ENCODE results near the gene SIVA1.
"Not testable (repeated sequence)": the region's sequence is repeated elsewhere in the genome, so short reads cannot be mapped to it uniquely, and the experiment has no call there.

Gene SIVA1

DNA sequence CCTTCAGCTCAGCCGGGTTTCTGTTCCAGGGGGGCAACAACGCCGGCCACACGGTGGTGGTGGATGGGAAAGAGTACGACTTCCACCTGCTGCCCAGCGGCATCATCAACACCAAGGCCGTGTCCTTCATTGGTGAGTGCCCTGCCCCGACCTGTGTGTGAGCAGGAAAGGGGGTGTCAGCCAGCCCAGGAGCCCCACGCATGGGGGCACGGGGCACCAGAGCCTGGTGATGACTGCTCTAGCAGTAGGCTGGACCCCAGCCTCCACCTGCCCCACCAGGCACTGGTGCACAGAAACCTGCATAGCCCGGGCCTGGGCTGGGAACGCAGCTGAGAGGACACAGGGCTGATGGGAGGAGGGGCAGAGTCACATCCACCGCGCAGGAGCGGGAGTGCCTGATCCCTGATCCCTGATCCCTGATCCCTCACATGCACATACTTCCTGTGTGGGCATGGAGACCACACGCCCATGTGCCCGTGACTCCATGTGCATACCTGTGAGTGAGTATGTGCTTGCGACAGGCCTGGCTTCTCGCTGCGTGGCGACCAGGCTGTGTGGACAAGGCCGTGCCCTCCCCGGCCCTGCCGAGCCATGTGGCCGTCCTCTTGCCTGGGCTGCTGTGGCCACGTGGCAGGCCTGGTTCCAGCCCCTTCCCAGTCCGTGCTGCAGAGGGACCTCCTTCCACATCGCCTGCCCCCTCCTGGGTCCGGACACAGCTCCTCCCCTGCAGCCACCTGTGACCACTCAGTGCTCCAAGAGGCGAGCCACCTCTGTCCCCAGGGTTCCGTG is 17.8 kb upstream of the SIVA1 start:
- DNase-seq (ENCODE audit: low read depth) = no peak

DNA sequence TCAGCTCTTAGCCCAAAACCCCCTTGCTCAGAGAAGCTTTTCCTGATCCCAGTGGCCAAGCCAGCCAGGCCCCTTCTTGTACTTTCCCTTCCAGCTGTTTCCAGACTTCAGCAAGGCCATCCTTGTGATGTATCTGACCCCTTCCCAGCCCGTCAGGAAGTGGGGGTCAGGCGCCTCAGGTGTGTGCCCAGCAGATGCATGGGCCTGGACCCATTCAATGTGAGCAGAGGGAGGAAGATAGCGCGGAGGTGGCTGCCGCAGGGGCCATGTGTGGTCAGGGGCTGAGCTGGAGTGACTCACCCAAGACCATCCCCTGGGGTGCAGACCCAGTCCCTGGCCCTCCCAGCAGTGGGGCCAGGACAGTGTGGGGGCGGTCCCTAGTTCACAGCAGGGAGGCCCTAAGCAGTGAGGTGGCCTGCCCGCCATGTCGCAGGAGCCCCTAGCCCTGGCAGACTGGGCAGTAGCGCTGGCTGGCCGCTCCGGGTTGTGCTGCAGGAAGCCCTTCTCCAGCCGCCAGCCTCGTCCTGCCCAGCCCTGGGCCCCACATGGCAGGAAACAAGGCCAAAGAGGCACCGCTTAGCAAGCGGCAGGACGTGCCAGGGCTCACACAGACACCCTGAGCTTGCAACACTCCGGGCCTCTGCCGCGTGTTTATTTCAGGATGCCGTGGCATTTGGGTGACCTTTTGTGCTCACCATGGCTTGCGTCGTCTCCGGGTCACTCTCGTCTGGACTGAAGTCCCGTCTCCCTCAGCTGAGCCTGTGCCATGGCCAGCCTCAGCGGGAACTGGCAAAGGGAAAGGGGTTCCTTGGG is 16.9 kb upstream of the SIVA1 start:
- DNase-seq (ENCODE audit: low read depth) = no peak

DNA sequence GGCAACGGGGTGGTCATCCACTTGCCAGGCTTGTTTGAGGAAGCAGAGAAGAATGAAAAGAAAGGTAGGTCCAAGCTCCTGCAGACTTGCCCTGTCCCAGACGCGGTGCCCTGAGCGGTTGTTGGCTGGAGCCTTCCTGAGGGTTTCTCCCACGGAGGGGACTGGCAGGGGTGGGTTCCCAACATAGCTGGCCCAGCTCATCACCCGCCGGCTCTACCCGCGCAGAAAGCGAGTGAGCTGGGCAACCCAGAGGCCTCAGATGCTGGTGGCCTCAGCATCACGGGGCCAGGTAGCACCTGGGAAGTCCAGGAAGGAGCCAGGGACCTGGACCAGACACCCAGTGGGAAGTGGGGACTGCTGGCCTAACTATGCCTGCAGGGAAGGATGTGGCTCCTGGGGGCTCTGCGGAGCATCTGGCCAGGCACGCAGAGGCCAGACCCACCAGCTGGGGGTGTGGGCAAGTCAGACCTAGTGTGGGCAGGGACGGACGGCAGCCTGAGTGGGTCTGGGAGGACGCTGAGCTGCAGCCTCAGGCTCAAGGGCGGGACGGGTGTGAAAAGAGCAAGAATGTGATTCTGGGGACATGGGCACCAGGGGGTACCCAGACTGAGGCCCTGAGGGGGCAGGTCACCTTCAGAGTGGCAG is 14.4 kb upstream of the SIVA1 start:
- DNase-seq (ENCODE audit: low read depth) = no peak

DNA sequence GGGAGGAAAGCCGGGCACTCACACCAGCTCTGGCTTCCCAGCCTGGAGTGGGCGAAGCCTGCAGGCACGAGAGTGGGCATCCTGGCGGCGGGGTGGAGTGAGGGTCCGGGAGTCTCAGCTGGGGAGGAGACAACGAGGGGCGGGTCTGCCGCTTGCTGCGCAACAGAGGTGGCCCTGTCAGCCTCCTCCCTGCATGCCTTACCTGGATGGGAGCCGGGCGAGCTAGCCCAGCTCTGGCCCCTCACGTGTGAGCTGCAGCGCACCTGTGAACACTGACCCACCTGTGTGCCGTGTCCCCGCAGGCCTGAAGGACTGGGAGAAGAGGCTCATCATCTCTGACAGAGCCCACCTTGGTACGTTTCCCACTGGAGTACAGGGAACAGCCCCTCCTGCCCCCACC is 13.9 kb upstream of the SIVA1 start:
- no peak for DNase-seq (ENCODE audit: low read depth)

DNA sequence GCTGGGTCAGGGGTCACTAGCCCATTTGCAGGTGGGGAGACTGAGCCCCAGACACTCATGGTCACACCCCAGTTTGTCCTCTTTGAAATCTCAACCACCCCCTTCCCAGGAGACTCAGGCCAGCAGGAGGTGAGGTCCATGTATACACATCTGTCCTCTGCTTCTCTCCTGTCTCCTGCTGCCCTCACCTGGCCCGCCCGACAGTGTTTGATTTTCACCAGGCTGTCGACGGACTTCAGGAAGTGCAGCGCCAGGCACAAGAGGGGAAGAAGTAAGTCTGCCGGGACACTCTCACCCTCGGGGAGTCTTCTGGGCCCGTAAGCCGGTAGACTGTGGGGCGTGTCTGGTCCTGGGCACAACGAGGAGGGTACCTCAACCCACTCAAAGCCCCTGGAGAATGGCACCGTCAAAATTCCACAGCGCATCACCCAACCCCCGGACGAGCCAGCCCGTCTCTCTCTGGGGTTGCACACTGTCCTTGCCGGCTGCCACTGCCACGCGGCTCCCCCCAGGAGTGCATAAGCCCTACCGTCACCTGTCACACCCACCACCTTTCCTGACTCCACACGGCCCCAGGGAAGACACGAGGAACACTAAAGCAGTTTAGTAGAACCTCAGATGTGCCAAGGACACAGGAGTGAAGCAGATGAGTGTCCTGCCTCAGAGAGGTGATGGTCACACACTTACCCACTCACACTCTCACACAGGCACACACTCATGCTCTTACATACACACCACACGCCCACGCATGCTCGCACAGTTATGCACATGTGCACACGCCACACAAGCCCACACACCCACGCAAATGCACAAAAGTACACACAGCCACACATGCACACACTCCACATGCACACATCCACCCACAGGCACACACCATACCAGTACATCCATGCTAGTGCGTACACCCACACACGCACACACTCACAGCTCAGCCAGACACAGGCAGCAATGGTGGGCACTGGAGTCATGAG is 13.1 kb upstream of the SIVA1 start:
- no peak for DNase-seq (ENCODE audit: low read depth)

DNA sequence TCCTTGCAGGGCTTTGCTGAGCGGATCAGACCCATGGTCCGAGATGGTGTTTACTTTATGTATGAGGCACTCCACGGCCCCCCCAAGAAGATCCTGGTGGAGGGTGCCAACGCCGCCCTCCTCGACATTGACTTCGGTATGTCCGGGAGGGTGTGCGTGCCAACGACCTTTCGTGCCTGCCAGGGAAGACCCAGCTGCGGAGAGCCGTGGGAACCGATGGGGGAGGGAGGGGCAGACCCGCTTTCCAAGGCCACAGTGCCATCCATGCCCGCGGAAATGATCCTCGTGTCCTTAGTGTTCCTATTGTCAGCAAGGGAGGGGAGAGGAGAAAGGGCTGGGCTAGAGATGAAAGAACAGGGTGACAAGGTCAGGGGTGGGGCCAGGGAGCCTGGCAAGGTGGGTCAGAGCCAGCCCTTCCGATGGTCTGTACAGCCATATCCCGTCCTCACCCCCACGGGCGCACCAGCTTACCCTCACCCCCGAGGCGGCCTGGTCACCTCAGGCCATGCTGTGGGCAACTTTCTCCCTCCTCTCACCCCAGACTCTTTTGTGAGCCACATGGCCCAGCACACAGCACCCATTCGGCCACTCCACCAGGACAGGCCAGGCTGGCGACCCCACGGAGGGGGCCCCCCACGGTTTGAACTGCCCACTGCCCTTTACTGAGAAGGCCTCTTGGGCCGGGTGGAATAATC is 11.7 kb upstream of the SIVA1 start:
- DNase-seq (ENCODE audit: low read depth) = no peak

DNA sequence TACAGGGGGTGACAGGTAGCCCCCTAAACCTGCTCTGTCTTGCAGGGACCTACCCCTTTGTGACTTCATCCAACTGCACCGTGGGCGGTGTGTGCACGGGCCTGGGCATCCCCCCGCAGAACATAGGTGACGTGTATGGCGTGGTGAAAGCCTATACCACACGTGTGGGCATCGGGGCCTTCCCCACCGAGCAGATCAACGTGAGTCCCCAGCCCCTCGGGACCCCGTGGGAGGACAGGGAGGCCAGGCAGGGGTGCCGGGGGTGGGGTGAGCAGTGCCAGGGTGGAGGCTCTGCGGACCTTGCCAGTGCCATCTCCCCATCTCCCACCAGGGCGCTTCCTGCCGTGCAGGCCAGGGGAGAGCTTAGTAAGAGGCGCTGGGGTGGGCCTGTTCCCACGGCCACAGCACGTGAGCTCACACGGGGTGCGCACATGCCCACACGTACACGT is 11.1 kb upstream of the SIVA1 start:
- DNase-seq (ENCODE audit: low read depth) = no peak

DNA sequence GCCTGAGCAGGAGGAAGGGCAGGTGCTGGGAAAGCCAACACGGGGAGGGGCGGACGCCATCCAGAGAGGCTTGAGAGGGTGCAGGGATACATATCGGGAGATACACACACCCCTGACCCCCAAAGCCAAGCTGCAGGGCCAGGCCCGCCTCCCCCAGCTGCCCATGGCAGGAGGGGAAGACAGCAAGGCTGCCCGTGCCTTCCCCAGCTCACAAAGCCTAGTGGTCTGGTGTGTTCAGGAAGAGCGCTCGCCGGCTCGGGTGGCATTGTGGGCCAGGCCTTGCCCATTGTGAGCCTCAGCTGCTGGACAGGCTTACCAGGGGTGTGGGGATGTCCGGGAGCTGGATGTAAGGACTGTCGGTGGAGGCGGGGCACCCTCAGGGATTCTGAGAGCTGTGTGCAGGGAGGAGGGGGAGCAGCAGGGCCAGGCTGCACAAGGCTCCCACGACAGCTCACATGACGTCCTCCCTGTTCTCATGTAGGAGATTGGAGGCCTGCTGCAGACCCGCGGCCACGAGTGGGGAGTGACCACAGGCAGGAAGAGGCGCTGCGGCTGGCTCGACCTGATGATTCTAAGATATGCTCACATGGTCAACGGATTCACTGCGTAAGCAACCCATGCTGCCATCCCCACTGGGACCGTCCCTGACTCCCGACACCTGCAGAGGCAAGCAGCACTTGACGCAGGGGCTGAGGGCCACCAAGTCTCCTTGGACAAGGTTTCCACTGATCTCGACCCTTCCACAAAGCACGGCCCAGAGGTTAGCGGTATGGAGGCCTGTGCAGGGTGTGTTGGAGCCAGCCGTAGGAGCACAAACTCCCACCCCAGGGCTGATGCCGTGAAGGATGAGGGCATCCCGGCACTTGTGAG is 10.1 kb upstream of the SIVA1 start:
- no peak for DNase-seq (ENCODE audit: low read depth)

DNA sequence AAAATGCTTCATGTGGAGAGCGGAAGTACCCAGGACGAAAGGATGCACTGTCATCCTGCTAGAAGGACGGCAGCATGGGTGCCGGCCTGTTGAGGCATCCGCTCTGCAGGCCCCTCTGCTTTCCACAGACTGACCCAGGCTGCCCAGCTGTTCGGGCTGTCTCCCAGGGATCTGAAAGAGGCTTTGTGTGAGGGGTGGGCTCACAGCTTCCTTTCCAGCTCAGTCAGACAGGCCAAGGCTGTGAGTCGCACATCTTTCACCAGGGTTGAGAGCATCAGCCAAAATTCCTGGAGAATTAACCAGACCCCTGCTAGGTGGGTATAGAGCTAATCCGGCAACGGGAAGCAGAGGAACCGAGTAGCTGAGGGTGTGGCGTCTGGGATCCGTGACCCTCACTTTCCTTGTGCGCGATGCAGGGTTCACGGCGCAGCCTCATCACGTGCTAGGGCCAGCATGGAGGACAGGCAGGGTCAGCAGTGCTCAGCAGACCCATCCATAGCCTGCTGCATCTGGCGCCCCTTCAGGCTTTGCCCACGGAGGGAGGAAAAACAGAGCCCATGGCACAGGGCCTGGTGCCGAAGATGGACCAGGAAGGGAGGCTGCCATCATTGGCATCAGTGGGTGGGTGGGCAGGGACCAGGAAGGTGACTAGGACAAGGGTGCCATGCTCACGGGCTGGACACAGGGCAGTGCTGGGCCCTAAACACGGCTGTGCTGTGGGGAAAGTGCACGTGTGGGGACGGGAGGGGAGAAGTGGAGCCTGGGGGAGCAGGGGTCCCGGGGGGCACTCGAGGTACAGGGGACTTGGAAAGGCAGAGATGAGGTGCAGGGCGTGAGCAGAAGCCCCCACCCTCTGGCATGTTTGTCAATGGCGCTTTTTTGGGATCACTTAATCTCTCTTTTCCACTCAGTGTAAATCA is 9.2 kb upstream of the SIVA1 start:
- DNase-seq (ENCODE audit: low read depth) = no peak

DNA sequence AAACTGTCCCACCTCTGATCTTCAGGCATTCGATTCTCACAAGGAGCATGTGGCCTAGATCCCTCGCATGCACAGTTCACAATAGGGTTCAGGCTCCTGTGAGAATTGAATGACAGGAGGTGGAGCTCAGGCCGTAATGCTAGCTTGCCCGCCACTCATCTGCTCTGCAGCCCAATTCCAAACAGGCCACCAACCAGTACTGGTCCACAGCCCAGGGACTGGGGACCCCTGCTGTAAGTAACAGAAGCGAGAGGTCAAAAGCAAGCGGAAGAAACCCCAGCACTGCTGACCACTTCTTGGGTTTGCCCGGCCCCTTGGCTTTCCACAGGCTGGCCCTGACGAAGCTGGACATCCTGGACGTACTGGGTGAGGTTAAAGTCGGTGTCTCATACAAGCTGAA is 8.5 kb upstream of the SIVA1 start:
- DNase-seq (ENCODE audit: low read depth) = no peak

DNA sequence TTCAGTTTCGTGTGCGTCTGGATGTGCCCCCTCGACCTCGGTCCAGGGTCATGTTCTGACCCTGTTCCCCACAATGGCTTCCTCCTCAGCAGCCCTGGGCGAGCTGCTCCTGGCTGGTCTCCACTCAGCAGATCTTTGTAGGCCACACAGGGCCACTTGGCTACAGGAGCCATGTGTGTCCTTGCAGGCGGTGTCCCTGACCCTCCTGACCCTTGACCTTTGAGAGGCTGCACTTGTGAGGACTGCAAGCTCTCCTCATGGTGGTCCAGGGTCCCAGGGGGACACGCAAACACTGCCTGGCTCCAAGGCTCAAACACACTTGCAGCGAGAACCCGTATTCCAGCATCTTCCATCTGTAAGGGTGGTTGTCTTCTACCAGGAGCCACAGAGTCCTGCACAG is 7.5 kb upstream of the SIVA1 start:
- no peak for DNase-seq (ENCODE audit: low read depth)

DNA sequence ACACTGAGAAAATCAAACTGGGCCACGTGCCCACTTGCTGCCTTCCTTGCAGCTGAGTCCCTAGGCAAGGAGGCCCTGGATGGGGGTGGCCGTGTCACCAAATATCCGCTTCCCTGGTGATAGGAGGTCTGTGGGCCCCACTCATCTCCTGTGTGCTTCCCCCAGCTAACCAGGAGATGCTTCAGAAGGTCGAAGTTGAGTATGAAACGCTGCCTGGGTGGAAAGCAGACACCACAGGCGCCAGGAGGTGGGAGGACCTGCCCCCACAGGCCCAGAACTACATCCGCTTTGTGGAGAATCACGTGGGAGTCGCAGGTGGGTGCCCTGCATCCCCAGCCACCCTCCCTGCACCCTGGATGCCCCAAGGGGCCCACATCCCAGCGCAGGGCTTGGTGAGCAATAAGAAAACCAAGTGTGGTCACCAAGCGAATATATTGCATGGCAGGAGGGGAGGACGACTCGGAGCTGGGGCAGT is 6.8 kb upstream of the SIVA1 start:
- no peak for DNase-seq (ENCODE audit: low read depth)

DNA sequence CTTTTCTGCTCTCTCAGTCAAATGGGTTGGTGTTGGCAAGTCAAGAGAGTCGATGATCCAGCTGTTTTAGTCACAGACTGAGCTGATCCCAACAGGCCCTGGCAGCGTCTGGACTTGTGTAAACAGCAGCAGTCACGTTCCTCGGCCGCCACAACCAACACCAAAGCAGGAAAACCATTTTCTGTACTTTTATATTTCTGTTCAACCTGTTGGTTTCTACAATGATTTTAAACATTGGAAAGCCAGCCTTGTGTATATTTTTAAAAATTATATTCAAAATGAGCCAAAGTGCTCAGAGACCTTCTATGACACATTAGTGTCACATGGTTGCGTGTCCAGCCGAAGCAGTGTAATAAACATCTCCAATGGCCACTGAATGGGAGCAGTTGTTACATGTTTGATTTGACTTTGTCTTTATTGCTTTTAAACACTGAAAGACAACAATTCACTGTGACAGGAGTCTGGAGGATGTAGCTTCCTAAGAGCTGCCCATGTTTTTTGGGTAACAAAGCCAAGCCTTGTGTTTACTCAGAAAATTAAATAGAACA is 5.9 kb upstream of the SIVA1 start:
- no peak for DNase-seq (ENCODE audit: low read depth)

DNA sequence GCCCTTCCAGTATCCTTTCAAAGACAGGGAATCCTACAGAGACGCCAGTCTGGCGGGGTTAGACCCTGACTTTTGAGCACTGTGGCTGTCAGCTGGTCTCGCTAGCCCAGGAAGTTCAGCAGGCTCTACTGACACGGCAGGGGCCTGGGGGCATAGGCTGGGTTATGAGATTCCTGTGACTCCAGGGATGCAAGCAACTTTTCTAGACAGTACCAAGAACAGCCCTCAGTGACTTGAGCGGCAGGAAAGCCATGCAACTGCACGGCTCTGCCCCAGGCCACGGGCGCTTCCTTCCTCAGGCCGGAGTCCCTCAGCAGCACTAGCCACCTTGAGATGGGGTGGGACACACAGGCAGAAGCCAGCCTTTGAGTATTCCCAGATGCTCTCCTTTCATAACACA is 5.1 kb upstream of the SIVA1 start:
- DNase-seq (ENCODE audit: low read depth) = no peak

DNA sequence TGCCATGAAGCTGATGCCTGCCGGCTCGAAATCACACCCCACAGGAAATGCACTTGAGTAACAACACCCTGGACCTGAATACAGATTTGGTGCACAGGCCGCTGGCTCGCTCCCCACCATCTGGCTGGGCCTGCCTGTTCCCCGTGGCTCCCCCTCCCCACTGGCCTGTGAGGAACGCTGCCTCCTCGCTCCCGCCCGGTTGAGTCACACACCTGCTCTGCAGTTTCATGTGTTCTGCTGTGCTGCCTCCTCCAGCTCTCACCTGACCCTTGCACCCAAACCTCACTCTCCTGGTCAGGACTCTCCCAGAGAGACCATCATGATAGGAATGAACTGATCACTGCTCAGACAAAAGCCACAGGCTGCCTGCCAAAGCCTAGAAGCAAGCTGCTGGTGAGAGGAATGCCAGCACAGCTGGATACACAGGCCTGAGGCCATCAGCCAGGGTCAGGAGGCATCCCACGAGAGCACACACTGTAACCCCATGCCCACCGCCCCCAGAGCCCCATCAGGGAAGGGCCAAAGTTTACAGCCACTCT is 3.8 kb upstream of the SIVA1 start:
- no peak for DNase-seq (ENCODE audit: low read depth)

DNA sequence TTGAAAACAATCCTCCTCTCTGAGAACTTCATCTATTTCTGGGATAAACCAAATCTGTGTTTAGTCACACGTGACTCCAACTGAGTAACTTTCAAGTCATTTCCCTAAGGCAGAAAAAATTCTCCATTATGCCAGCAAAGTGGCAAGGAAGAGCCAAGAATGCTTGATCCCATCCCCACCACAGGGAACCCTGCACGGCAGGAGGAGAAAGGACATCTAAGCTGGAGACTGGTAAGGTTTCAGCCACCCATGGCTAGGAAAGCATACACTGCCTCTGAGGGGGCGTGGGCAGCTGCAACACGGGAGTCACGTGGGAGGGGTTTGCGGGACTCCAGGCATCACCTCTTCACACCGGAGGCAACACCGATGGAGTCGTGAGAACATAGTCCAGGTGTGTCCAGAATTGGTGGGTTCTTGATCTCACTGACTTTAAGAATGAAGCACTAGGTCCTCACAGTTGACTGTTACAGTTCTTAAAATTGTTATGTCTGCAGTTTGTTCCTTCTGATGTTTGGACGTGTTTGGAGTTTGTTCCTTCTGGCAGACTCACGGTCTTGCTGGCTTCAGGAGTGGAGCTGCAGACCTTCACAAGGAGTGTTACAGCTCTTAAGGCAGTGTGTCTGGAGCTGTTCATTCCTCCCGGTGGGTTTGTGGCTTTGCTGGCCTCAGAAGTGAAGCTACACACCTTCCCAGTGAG is 2.7 kb upstream of the SIVA1 start:
- DNase-seq (ENCODE audit: low read depth) = no peak

DNA sequence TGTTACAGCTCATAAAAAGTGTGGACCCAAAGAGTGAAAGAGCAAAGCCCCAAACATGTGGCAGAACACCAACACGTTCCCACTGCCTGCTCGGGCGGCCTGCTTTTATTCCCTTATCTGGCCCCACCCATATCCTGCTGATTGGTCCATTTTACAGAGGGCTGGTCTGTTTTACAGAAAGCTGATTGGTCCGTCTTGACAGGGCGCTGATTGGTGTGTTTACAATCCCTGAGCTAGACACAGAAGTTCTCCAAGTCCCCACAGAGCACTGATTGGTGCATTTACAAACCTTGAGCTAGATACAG is 2.2 kb upstream of the SIVA1 start:
- DNase-seq (ENCODE audit: low read depth) = not testable (repeated sequence)

Data from activated gamma-delta T cell treated with anti-CD3 and anti-CD28 coated beads, Interleukin-2, amount 50 U/mL, for 16 hours (primary cell).